ENCODE results near the gene TMEM212.
"Not testable (repeated sequence)": the region's sequence is repeated elsewhere in the genome, so short reads cannot be mapped to it uniquely, and the experiment has no call there.

The TMEM212 gene

GRCh38 chr3:171895900-171896299 is 52.8 kb downstream of the TMEM212 start:
- peak; percentile 88 for FAIRE-seq

DNA sequence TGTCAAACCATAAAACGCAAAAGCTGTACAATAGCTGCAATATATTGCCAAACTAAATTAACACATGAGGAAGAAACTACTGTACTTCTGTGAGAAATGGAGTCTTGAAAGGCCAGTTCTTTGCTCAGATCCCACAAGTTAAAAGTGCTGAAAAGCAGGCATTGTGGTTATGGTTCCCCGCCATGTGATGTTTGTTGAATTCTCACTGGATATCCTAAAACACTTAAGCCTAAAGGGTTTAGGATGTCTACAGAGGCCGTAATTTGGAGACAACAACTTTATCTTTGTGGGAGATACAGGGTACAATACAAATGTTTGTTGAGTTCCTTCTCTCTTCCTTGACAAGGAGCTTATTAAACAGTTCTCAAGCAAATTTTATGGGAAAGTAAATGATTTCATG is 53.2 kb downstream of the TMEM212 start:
- no peak for FAIRE-seq

GRCh38 chr3:171898192-171898591 is 55.0 kb downstream of the TMEM212 start:
- no peak for FAIRE-seq

DNA sequence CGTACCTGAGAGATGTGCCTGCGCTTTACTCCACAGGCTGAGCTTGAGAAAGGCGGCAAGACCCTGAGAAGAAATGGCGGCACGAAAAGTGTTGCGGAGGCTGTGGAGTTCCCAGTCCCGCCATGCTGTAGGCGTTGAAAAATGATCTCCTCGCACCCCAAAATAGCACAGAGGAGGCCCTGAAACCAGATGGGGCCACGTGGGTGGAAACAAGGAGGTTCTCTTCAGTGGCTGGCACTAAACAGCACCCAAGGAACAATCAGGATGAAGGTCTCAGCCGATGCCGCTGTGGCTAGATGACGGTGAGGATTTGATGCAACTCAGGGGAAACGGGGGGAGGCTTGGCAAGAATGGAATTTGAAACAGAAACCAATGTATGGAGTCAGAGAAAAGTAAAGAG is 57.3 kb downstream of the TMEM212 start:
- FAIRE-seq = no peak

DNA sequence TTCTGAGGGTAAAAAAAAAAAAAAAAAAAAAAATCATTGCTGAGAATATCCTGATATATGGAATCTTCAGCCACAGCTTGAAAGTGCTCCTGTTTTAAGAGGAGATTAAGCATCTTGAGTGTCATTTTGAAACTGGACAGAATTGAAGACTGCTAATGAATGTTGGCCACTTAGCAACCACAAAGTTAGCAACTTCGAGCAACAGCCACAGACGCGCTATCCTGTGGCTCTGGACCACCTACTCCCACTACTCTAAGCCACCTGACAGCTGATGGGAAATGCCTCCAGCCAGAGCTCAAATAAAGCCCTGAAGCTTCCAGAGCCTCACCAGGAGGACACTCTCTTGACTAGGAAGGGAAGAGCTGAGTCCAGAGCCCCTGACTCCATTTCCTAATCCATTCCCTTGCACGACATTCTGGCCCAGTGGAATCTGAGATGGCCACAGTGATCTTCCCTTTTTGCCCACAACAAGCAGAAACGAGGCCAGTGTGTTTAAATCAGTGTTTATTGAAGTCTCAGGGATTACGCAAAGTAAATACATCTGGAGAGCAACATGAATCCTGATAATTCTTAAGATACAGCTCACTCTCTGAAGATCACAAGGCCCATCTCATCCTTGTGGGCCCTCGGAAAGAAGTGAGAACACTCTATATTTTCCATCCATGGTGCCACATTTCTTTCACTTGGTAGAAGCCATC is 58.6 kb downstream of the TMEM212 start:
- no peak for FAIRE-seq

DNA sequence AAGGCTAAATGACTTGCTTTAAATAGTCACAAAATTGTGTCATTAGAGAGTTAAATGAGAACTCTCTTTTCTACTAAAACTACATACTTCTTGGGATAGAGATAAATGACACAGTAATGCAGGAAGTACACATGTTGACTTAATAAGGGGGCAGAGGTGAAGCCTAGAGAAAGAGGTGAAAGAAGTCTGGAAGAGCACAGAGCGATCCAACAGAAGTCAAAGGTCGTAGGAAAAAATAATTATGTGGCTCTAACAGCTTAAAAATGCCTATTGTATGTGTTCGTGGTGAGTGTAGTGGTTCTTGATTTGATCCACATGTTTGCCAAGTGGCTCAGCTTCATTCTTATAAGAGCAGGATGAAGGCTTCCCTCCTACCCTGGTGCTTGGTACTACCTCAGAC is 61.7 kb downstream of the TMEM212 start:
- no peak for FAIRE-seq

GRCh38 chr3:171906503-171906902 is 63.4 kb downstream of the TMEM212 start:
- not testable (repeated sequence) for FAIRE-seq

DNA sequence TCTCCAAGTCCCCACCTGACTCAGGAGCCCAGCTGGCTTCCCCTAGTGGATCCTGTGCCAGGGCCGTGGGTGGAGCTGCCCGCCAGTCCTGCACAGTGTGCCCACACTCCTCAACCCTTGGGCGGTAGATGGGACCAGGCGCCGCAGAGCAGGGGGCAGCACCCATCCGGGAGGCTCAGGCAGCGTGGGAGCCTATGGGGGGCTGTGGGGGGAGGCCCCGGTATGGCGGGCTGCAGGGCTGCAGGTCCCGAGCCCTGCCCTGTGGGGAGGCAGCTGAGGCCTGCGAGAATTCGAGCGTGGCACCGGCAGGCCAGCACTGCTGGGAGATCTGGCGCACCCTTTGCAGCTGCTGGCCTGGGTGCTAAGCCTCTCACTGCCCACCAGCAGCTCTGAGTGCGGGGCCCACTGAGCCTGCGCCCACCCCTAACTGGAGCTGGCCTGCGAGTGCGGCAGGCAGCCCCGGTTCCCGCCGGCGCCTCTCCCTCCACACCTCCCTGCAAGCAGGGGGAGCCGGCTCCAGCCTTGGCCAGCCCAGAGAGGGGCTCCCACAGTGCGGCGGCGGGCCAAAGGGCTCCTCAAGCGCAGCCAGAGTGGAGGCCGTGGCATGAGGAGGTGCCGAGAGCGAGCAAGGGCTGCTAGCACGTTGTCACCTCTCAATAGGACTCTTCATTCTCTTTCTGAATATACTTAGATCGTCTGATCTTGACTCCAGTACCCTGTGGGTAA is 64.0 kb downstream of the TMEM212 start:
- no peak for FAIRE-seq

DNA sequence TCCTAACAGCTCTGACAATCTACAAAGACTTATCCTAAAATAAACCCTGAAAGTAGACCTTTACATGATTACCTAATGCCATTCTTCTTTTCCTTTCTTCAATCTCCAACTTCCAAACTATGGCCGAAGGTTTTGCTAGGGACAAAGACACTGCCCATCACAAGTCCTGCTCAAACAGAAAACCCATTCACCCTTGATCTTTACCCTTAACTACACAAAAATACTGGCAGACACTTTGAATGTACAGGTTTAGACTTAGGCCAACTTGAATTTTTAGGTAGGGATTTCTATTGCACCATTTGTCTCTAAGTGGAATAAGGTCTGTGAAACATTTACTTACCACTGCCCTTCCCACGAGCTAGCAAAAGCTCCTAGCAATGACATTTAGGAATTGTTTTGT is 64.6 kb downstream of the TMEM212 start:
- FAIRE-seq = no peak

DNA sequence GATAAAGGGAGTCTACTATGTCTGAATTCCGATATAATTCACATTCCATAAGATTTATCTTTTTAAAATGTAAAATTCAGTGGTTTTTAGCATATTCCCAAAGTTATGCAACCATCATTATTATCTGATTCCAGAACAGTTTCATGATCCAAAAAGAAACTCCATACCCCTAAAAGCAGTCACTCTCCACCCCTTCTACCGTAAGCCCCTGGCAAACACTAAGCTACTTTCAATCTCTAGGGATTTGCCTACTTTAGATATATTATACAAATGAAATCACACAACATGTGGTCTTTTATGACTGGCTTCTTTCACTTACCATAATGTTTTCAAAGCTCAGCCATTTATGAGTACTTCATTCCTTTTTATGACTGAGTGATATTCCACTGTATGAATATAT is 65.6 kb downstream of the TMEM212 start:
- FAIRE-seq = no peak

Measured in TTC549 (cell line).